Activated gamma-delta T cell (primary cell): Measurements from ENCODE around the gene CYTH1.

Experiments used
- DNase-seq: peaks from one replicate; lab custom pipeline; 2025; lab: John Stamatoyannopoulos, UW

CYTH1 gene

DNA sequence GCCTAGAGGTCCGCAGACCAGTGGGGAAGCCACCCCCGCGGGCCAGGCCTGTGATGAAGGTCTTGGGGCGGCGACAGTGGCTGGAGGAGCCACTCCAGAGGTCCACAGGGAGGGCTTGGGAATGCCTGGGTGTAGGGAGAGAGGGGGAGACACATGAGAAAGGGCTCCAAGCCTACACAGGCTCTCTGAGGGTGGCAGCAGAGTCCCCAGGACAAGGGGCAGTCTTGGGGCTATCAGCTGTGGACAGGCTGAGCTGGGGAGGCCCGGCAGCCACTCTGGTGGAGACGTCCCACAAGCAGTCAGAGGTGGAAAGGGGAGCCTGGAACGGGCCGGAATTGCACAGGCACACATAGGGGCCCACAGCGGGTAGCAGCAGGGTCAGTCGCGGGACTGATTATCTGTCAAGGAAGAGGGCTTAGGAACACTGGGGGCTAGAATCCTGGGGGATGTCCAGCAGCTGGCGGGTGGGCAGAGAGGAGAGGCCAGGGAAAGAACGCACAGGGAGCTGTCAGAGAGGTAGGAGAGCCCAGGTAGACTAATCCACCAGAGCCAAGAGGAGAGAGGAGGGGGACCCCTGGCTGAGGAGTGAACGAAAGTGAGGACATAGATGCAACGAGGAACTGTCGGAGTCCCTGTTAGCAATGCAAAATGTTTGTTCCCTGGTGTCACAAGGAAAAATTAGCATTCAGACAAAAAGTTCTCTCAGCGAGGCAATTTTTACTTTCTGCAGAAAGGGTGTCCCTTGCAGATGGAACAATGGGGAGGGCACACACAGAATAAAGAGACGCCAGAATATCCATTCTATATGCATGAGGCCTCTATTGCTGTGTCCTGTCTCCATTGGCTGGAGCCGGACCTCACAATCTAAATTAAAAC lies 111.0 kb downstream of the CYTH1 start:
- DNase-seq, result no peak

DNA sequence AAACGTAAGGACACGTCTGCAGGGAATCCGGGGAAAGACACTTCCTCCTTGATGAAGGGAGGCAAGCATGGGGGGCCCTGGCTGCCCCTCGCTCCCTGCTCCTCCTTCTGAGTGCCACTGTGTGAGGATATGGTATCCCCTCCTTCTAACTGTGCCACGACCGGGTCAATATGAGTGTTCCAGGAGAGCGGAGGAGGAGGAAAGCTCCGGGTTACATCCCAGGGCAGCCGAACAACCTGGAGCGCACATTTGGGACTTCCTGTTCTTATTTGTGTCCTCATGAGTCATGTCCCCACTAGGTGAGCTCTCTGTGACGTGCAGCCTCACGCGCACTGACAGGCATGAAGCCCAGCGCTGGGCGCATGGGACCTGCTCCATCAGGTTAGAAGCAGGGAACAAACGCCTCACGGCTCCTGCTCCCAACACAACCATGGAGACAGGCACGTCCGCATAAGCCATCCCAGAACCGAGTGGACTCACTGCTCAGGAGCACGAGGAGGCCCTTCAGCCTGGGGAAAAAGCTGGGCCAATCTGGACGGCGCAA lies 112.0 kb downstream of the CYTH1 start:
- DNase-seq, result no peak

DNA sequence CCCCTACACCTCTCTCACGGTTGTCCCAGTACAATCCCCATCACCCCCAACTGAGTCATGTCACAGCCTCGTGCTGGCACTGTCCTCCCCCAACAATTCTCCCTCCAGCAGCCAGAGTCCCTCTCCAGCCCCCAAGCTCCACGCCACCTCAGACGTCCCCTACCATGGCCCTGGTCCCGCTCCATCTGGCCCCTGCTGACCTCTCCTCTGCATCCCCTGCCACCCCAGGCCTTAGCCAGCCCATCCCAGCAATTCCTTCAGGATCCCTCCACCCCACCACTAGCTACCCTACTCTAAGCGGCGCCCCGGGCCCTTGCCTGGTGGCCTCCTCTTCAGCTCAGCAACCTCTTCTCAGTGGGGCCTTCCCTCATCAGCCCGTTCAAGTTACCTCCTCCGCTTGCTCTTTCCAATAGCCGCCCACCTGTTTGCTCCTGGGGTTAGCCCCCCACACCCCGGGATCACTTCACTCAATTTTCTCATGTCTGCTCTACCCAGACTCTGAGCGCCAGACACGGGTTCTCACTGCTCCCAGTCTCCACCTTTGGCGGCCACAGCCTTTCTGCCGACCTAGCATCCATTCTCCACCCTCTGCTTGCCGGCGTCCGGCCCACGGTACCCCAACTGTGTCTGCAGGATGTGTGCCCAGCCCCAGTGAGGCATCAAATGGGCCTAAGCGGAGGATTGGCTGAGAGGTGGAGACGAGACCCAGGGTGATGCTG lies 112.7 kb downstream of the CYTH1 start:
- DNase-seq, result no peak

DNA sequence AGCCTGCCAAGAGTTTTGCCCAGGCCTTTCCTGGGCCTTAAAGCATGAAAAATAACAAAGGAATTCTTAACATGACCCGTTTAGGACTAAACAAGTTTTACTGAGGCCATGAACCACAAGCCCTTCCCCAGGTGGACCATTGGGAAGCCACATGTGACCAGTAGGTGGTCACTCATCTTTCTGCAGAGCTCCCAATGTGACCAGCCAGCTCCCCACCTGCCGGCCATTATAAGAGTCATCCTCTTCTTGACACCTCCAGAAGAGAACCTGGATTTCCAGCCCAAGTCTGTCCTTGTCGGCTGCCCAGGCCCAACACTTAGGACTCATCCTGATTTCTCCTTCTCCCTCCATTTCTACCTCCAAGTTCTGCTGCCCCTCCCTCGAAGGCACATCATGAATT lies 113.2 kb downstream of the CYTH1 start:
- DNase-seq, result no peak

DNA sequence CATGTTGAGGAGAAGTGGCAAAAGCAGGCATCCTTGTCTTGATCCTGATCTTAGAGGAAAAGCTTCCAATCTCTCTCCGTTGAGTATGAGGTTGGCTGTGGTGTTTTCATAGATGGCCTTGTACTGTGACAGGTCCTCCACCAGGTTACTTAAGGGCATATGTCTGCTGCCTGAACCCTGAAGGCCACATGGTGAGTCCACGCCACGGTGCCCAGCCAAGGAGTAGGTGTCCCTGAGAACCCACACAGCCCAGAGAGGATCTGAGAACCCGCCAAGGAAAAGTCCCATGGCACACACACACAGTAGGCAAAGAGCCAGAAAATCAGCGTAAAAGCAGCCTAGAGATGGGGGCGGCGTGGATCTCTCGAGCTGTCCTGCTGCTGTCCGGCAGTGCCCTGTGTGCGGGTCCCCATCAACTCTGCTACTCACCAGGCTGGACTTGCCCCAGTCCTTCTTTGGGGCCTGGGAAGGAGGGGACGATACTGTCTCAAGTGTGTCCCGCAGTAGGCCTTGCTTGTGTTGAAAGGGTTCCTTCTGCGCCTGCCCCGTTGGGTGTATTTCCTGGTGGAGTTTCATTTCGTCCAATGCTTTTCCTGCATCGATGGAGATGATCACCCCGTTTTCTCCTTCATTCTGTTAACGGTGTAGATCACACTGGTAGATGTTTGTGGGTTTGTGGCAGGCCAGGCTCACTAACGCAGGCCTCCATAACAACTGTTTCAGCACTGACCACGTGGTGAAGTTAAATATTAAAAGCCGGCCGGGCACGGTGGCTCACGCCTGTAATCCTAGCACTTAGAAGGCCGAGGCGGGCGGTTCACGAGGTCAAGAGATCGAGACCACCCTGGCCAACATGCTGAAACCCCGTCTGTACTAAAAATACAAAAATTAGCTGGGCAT lies 114.1 kb downstream of the CYTH1 start:
- DNase-seq, result no peak

DNA sequence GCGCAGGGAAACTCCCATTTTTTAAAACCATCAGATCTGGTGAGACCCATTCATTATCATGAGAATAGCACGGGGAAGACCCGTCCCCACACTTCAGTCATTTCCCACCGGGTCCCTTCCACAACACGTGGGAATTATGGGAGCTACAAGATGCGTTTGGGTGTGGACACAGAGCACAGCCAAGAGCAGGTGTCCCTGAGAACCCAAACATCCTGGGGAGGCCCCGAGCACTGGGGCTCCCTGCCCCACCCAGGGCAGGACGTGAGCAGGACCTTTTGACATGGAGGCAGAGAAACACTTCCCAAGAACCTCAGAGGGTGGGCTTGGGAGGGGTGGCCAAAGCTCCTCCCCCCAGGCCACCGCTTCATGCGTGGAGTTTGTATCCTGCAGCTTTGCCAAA lies 115.0 kb downstream of the CYTH1 start:
- no peak for DNase-seq

DNA sequence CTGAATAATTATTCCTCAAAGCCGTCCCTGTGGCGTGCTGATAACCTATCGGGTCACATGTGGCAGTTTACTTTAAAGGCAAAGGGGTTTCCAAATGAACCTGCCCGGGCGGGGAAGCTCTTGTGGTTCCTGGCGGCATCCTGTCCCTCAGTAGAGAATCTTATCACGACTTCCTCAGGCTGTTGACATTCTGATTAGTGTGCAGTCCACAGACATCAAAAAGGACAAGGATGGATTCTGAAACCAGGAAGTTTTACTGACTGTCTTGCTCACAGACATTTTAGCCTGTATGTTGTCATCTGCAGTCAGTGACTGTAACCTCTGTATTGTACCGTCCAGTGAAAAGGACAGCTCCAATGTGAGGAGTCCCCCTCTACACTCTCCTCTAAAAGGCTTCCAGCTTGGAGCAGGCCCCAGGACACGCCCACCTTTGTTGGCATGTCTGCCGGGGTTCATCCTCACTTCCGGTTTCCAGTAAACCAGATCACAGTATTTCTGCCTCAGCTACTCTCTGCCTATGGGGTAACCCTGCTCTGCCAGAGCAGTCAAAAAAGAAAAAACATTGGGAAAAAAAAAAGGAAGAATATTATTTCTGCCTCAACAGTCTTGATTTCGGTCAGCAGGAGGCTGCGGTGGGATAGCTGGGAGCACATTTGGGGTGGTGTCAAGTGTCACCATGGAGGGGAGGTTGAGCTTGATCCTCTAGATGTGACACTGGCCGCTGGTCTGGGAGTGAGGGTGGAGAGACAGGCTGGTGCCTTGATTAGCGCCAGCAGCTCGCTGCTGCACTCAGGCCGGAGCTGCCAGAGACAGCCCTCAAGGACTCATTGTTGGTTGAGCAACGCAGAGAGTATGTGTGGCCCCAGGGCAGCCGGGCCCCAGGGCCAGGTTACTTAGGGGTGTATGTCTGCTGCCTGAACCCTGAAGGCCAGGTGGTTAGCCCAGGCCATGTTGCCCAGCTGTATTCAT lies 115.8 kb downstream of the CYTH1 start:
- no peak for DNase-seq

DNA sequence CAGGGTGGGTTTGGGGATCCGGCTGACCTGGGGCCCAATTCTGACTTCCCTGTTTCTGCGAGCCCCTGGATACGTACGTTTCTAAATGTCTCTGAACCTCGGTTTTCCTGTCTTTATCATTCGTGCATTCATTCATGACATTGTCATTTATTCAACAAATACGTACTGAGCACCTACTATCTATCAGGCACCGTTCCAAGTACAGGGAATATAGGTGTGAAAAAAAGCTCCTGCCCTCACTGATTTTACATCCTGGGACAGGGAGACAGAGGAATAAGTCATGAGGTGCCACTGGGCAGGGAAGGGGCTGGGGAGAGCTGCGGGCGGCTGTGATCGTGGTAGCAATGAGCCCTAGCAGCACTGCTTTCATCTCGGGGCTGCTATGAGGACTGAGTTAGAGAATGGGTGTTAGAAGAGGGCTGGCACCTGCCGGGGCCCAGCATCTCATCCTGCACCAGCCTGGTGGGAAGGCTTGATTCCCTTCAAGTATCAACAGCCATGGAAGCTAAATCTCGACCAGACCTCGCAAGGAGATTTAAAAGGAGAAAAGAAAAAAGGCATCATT lies 116.6 kb downstream of the CYTH1 start:
- no peak for DNase-seq

DNA sequence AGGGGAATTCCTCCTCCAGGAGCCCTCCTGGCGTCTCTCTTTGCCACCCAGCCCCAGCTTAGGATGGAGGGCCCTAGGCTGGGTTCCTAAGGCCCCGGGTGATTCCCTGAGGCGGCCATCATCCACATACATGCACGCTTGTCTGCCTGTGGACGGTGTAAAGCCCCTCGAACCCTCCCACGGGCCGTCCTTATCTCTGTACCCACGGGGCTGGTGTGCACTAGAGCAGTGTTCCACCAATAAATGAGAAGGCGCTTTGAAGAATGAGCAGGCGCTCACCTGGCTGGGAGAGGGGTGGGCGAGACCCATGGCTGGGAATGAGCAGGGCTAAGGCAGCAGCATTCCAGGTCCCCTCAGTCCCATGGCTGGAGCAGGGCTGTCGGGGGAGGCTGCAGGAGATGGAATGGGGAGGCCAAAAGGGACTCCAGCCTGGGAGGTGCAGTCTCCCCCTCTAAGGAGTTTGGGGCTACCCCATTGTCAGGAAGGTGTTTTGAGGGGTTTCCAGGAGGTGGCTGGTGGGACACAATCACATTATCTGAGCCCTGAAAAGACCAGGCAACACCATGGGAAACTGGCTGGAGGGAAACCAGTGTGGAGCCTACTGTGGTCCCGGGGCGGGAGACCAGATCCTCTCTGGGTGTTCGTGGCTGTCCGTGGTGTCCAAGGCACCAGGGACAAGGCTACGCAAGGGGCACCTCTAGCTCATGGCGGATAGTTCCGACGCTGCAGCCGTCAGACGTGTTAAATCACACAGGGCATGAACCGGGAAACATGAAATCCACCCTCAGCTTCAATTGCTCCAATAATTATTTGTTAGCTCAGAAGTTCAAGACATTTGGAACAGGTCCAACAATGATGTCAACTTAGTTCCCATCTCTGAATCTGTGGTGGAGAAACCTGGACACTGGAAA lies 117.3 kb downstream of the CYTH1 start:
- no peak for DNase-seq

DNA sequence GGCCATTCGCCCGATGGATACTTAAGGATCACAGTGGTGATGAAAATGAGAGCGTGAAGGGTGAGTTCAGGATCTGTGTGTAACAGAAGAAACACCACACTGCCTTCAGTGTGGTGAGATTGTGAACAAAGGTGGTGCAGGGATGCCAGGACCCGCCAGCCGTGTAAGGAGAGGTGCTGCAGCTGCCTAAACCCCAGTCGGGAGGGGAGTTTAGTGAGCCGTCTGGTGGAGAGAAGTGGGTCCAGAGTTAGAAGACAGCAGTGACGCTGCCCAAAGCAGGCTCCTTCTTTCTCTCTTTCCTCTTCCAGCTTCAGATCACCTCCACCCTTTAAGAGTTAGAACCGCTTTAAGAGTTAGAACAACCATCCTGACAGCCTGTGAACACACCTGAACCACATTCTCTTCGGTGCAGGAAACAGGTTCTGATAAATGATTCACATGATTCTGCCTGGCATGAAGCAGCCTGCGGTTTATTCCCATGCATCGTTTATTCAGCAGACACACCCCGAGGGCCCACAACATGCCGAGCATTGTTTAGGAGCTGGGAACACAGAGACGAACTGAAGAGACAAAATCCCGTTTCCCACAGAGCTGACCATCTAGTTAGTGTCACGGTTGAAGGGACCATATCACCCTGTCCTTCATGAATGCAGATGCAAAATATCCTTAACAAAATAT lies 120.8 kb downstream of the CYTH1 start:
- no peak for DNase-seq

DNA sequence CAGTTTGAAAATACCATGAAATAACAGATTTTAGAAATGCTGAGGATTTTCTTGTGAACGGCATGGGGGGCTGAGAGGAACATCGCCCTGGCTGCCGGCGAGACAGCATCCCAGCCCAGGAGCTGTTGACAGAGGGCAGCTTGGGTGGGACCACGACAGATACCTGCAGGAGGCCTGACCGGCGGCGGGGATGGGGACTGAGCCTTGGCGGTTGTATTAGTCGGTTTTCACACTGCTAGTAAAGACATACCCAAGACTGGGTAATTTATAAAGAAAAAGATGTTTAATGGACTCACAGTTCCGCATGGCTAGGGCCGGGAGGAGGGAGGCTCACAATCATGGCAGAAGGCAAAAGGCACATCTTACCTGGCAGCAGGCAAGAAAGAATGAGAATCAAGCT lies 122.5 kb downstream of the CYTH1 start:
- no peak for DNase-seq

DNA sequence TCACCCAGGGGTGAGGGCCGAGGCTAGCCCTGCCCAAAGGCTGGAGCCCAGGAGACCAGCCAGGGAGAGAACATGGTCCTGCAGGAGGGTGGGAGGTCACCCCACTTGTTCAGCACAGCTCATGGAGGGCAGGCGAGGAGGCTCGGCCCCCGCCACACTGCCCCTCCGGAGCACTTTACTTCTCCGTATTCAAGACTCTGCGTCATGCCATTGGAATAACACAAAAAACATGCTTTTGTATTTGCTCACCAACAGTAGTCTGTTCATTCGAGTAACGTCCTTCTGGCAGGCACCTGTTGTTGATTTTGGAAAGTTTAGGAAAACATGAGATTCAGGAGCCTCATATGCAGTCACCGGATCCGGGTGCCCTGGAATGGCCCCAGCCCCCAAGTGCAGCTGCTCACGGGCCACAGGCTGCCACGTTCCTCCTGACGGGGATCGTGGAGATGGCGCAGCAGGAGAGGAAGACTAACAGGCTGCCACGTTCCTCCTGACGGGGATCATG lies 123.7 kb downstream of the CYTH1 start:
- no peak for DNase-seq

DNA sequence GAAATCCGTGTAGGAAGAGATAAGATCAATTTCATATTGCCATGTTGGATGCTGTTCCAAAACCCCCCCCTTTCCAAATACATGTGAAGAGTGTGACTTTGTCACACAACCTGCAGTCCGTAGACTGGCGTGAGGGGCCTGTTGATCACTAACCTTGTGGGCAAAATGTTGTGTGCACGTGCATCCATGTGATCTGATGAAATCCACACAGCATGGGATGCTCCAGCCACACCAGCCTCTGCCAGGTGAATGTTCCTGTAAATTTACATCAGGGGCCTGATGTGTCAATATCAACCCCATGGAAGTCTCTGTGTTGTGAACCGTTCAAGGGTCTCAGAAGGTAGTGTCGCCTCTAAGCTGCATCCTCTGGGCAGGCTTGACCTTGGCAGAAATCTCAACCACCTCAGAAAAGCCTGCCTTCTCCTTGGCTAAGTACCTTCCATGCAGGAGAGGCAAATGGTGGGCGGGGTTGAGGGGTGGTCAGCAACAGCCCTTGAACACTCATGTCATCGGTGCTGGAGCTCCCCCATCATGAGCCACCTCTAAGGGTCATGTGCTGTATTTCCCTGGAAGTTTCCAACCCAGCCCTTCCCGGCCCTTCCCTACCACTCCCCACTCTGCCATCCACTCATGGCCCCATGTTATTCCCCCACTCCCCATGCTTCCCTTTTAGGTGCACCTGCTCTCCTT lies 126.7 kb downstream of the CYTH1 start:
- DNase-seq, result no peak

DNA sequence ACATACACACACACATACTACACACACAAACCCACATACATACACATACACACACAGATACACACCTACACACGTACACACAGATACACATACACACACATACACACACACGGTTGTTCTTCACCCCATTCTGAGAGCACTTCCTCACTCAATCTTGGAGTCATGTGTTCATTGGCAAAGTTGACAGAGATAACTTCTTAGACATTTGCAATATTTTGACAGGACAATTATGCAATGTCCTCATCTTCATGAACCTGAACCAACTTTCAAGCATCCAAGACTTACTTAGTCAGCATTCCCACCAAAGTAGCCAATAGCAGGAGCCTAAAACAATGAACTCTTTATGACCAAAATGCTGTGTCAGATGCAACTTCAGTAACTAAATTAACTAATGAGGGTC lies 127.7 kb downstream of the CYTH1 start:
- DNase-seq, result no peak

DNA sequence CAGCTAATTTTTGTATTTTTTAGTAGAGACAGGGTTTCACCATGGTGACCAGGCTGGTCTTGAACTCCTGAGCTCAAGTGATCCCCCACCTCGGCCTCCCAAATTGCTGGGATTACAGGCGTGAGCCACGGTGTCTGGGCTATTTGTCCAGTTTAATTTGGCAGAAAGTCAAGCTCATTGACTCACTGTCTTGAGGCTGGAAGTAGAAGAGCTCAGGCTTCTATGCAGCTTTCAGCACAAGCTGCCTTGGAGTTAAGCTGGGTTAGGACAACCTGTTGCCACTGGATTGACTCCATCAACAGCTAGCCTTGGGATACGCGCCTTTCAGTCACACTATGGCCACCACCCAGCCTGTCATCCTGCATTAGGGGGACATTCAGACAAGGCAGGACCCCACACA lies 128.7 kb downstream of the CYTH1 start:
- DNase-seq, result no peak

DNA sequence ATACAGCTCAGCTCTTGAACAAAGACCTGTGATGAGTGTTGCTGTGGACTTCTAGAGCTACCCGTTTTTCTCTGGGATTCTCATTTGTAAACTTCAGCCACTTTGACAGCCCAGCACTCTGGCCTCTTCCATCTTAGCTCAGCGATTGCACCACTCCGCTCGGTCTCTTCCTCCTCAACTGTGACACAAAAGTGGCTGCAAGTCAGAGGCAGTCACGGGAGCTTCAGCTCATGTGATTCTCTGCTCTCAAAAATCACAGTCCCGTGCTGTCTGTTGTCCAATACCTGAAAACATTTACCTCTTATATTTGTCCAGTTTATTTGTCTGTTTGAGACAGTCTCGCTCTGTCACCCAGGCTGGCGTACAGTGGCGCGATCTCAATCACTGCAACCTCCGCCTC lies 129.2 kb downstream of the CYTH1 start:
- no peak for DNase-seq

DNA sequence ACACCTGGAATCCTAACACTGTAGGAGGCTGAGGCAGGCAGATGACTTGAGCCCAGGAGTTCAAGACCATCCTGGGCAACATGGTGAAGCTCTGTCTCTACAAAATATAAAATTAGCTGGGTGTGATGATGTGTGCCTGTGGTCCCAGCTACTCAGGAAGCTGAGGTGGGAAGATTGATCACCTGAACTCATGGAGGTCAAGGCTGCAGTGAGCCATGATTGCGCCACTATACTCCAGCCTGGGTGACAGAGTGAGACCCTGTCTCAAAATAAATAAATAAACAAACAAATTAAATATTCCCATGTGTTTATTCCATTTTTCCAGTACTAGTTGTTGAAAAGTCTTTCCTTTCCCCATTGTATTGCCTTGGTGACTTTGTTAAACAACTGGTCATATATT lies 130.0 kb downstream of the CYTH1 start:
- DNase-seq, result no peak

DNA sequence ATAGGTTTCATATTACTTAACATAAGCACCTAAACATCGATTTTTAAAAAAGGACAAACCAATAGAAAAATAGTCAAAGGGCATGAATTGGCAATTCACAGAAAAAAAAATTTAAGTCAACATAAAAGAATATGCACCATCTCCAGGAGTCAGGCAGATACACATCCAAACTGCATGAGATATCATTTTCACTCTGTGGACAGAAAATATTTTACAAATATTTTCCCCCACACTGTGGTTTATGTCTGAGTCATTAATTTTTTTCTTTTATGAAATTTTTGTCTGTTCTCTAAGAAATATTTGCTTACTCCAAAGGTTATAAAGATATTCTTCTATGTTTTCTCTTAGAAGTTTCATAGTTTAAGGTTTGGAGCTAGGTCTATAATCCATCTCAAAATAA lies 130.5 kb downstream of the CYTH1 start:
- no peak for DNase-seq
